GM19463 (cell line): Measurements from ENCODE around the gene OR1S2.
"Not testable (repeated sequence)": the region's sequence is repeated elsewhere in the genome, so short reads cannot be mapped to it uniquely, and the experiment has no call there.

Source experiments
- ATAC-seq: cut with Tn5 transposase; IDR thresholded peaks from one replicate; pipeline ENCODE4 v1.9.1; 2021; ENCODE audit warnings: mild to moderate bottlenecking, moderate library complexity; ENCODE audit not compliant: unreplicated experiment

OR1S2 gene

GRCh38 chr11:58204042-58204441, at the start of gene OR1S2:
OR1S2 (minus strand) TSS chr11:58204142; CDS start chr11:58204142, 0 bp downstream.
- no peak for ATAC-seq

GRCh38 chr11:58243954-58244353, 40.0 kb upstream of the OR1S2 start:
- ATAC-seq = no peak

- ATAC-seq = no peak
Observed at GRCh38 chr11:58227956-58228615, 24.1 kb upstream of the OR1S2 start.

- no peak for ATAC-seq
Observed at GRCh38 chr11:58222721-58223120, 18.8 kb upstream of the OR1S2 start.

GRCh38 chr11:58216476-58216875, 12.5 kb upstream of the OR1S2 start:
- no peak for ATAC-seq

GRCh38 chr11:58212420-58212819, 8.5 kb upstream of the OR1S2 start, which contains the start of gene OR1S1:
OR1S1 (plus strand) TSS chr11:58212720.
- not testable (repeated sequence) for ATAC-seq

- ATAC-seq = no peak
Observed at GRCh38 chr11:58199271-58199670, 4.7 kb downstream of the OR1S2 start.

- ATAC-seq = no peak
Observed at GRCh38 chr11:58195939-58196338, 8.0 kb downstream of the OR1S2 start.

GRCh38 chr11:58193391-58193790, 10.6 kb downstream of the OR1S2 start:
- no peak for ATAC-seq

GRCh38 chr11:58192229-58192628, 11.7 kb downstream of the OR1S2 start:
- no peak for ATAC-seq

GRCh38 chr11:58188770-58189169, 15.2 kb downstream of the OR1S2 start, which contains the start of gene OR9Q2:
OR9Q2 (plus strand) TSS chr11:58189070; CDS start chr11:58190491, 1,421 bp downstream.
- ATAC-seq = no peak

GRCh38 chr11:58186938-58187337, 17.0 kb downstream of the OR1S2 start:
- ATAC-seq = no peak

- ATAC-seq = no peak
Observed at GRCh38 chr11:58179648-58180047, 24.3 kb downstream of the OR1S2 start.

- no peak for ATAC-seq
Observed at GRCh38 chr11:58178444-58178843, 25.5 kb downstream of the OR1S2 start.

- ATAC-seq = no peak
Observed at GRCh38 chr11:58177409-58178054, 26.4 kb downstream of the OR1S2 start.

- ATAC-seq = no peak
Observed at GRCh38 chr11:58165504-58166106, 38.3 kb downstream of the OR1S2 start.

- ATAC-seq = no peak
Observed at GRCh38 chr11:58164990-58165389, 39.0 kb downstream of the OR1S2 start.

GRCh38 chr11:58164389-58164788, 39.6 kb downstream of the OR1S2 start:
- no peak for ATAC-seq
